Sigmoid colon (tissue), 7 donors: ENCODE data around the gene CDK14. TPM values are rescaled to one million over a fixed set of nuclear protein-coding genes. Genes with fewer than 3 reads are reported as not detected.

Experiments used
- DNase-seq: peaks from one replicate; pipeline ENCODE4 v3.0.0-alpha.2; 2019
- H3K27ac ChIP-seq, 4 donors: fragments of 200-600 bp; sonication (generic); one replicate each; pipeline ENCODE4 v1.5.1; 2016 to 2019; ENCODE audit warnings: mild to moderate bottlenecking in 1 of 4
- H3K27me3 ChIP-seq, 3 donors: fragments of 200-600 bp; sonication (generic); one replicate each; pipeline ENCODE4 v1.5.1; 2019; ENCODE audit warnings: mild to moderate bottlenecking in 1 of 3
- H3K36me3 ChIP-seq, 4 donors: fragments of 200-600 bp; sonication (generic); one replicate each; pipeline ENCODE4 v1.5.1; 2016 to 2019
- H3K4me1 ChIP-seq, 4 donors: fragments of 200-600 bp; sonication (generic); one replicate each; pipeline ENCODE4 v1.5.1; 2017 to 2019
- H3K4me3 ChIP-seq, 4 donors: fragments of 200-600 bp; sonication (generic); one replicate each; pipeline ENCODE4 v1.5.1; 2017 to 2019; ENCODE audit warnings: mild to moderate bottlenecking in 2 of 4, moderate library complexity in 1 of 4
- H3K9me3 ChIP-seq, 4 donors: fragments of 200-600 bp in 3 of 4; sonication (generic) in 3 of 4; one replicate each; pipeline versions ENCODE4 v1.5.1 to v1.6.1; 2013 to 2019
- CTCF ChIP-seq, 4 experiments: fragments of 450-650 bp in 3 of 4; fragments of 200-600 bp in 1 of 4; IDR thresholded peaks; one replicate each; pipeline ENCODE4 v1.5.1; 2016 to 2019; ENCODE audit warnings: antibody characterized with exemption in 4 of 4, mild to moderate bottlenecking in 3 of 4, moderate library complexity in 2 of 4
- EP300 ChIP-seq, 4 donors: sonication (generic); formaldehyde crosslinking; IDR thresholded peaks; one replicate each; pipeline ENCODE4 v1.6.1; 2017; ENCODE audit warnings: antibody characterized with exemption in 4 of 4
- POLR2A ChIP-seq, 2 donors: fragments of 450-650 bp; IDR thresholded peaks; one replicate each; pipeline ENCODE4 v1.6.1; 2016; ENCODE audit warnings: antibody characterized with exemption in 2 of 2, mild to moderate bottlenecking in 2 of 2, moderate library complexity in 2 of 2
- POLR2AphosphoS5 ChIP-seq, 4 donors: sonication (generic); formaldehyde crosslinking; IDR thresholded peaks; one replicate each; pipeline ENCODE4 v1.6.1; 2017; ENCODE audit warnings: antibody characterized with exemption in 4 of 4
- WGBS, 2 donors: extraction: QIAGEN DNeasy Blood & Tissue Kit; methylation state at CpG; one replicate each; pipeline ENCODE4 v1.1.7; 2013; 5-methylcytosine and 5-hydroxymethylcytosine counted together
- intact Hi-C: fragments of 100-400 bp; cut with DNase I; formaldehyde crosslinking; loops from one replicate; pipeline ENCODE4 v1.15.1; 2023
- polyA plus RNA-seq, 3 donors: library from polyadenylated mRNA; stranded (reverse); fragments of 200-250 nt; gene quantifications; one replicate each; pipeline ENCODE4 v1.2.3, GENCODE V29; 2013
- total RNA-seq, 4 donors: library from RNA; depleted of rRNA; stranded (reverse); fragments of >200 nt; gene quantifications; one replicate each; pipeline ENCODE4 v1.1.0, GENCODE V29; 2016
- donor health status: healthy with polysubstance abuse.
- donor health status: Bipolar disorder and iron deficiency.
- donor health status: healthy.

Gene CDK14
- total and polyA plus RNA-seq, 7 donors, result 0.92 to 19.3 (median 11.1) TPM

DNA sequence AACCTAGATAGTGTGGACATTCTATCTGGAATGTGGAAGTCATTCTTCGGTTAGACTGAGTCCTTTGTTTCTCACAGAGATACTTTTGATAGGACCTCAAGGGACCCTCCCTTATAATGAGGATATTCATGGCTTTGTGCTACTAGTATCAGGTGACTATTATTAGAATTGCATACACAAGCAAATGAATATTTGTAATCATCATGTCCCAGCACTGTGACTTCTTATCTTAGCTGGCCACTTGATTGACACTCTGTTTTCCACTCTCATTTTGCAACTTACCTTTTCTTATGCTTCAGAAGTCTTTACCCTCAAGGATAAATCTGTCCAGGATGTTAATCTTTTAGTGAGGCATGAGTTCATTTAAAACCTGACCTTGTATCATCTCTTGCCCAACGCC, 399.9 kb downstream of the CDK14 start:
- intact Hi-C loops, result no loop called here
- H3K27ac ChIP-seq, result no peak overlapping the region
- peaks cover 0 to 11% (median 0%) of the 10 kb centered on the region in 4 donors for H3K4me1 ChIP-seq
- TF ChIP-seq EP300 (IDR thresholded peaks at IDR 0.05) (no peak), POLR2AphosphoS5 (IDR thresholded peaks at IDR 0.05) (no peak), POLR2A (IDR thresholded peaks at IDR 0.05) (no peak), CTCF (IDR thresholded peaks at IDR 0.05) (no peak)
- 90 to 98% methylated on average over 2 of the region's 2 CpGs for WGBS, 2 donors
- no peaks in the 10 kb centered on the region for H3K9me3 ChIP-seq
- H3K36me3 ChIP-seq, result no peaks in the 10 kb centered on the region
- H3K27me3 ChIP-seq, result no peaks in the 10 kb centered on the region
- no peak overlapping the region for H3K4me3 ChIP-seq
- no peak for DNase-seq

DNA sequence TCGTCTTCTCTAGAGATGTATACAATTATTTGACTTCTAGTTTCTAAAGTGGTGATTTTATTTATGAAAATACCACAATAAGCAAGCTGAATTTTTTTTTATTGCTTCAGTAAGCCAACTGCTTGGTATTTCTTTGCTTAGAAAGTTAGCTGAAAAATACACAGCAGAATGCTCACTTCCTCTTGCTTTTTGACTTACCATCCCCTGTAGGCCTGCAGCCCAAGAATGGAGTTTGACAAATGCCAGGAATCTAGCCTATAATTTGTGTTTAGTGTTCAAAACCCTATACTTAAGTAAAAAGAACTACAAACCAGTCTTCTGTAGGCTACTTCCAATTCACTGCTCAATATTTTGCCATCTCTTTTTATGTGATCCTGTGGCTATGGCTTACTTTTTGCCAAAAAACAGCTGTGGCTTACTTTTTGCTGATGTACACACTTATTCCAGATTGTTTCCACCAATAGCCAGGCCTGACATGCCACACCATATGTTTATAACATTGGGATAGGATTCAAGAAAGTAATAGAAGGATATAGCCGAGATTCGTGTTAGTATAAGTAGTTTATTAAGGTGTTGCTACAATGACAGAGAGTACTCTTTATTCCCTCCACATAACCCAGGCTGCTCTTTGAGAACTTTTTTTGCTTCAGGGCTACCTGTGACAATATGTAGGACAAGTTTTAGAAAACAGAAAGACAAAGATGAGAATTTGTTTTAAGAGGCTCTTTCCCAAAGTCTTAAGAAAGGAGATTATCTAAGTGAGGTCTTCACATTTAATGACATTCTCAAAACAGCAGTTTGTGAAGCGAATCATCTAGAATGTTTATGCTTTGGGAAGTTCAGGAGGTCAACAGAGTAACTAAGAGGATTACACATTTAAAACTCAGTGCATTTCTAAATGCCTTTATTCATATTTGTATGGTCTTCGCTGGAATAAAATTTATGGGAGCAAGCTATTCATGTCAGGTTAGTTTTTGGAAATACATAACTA, 404.2 kb downstream of the CDK14 start:
- H3K27me3 ChIP-seq, result no peaks in the 10 kb centered on the region
- TF ChIP-seq EP300 (IDR thresholded peaks at IDR 0.05) (no peak), POLR2AphosphoS5 (IDR thresholded peaks at IDR 0.05) (no peak), CTCF (IDR thresholded peaks at IDR 0.05) (no peak), POLR2A (IDR thresholded peaks at IDR 0.05) (no peak)
- no peak overlapping the region for H3K4me3 ChIP-seq
- no peaks in the 10 kb centered on the region for H3K36me3 ChIP-seq
- intact Hi-C loops, result no loop called here
- H3K4me1 ChIP-seq, result peaks cover 0 to 11% (median 0%) of the 10 kb centered on the region in 4 donors
- H3K27ac ChIP-seq, result no peak overlapping the region
- 73 to 79% methylated on average over 5 of the region's 5 CpGs for WGBS, 2 donors
- H3K9me3 ChIP-seq, result no peaks in the 10 kb centered on the region
- no peak for DNase-seq

DNA sequence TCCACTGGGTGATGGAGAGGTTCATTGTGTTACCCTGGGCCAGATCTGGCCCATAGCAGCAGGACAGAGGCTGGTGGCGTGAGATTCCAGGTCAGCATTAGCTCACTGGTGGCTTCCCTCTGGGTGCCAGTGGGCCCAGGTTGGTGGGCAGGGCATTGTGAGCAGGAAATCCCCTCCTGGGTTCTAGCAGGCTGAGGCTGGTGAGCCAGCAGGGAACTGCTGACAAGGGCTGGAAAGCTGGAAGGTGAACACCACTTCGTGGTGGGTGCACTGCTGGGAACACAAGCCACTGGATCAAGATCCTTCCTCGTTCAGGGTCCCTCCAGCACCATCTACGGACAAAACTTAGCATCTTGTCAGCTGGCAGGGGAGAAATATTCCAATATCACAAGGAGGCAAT, 408.9 kb downstream of the CDK14 start:
- Histone ChIP-seq H3K4me1 (peaks cover 0 to 8% (median 0%) of the 10 kb centered on the region in 4 donors), H3K9me3 (no peaks in the 10 kb centered on the region), H3K36me3 (no peaks in the 10 kb centered on the region), H3K27ac (no peak overlapping the region), H3K4me3 (no peak overlapping the region), H3K27me3 (no peaks in the 10 kb centered on the region)
- WGBS, 2 donors, result 86 to 87% methylated on average over 4 of the region's 4 CpGs
- TF ChIP-seq CTCF (IDR thresholded peaks at IDR 0.05) (no peak), EP300 (IDR thresholded peaks at IDR 0.05) (no peak), POLR2A (IDR thresholded peaks at IDR 0.05) (no peak), POLR2AphosphoS5 (IDR thresholded peaks at IDR 0.05) (no peak)
- intact Hi-C loops, result no loop called here
- DNase-seq, result no peak

DNA sequence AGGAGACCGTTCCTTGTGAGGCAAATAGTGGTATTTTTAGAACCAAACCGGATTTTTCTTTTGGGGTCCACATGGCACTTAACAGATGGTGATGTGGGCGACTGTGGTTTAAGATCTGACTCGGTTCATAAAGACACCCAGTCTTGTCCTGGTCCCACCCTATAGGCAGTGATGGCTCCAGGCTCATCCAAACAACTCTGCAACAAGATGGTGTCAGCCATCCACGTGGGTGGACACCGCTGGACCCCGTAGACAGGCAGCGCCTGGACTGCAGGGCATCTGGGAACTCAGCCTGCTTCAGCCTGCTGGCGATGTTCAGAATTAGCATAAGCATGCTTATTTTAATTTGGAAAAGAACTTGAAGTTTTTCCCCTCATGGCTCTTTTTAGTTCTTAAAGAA, 409.7 kb downstream of the CDK14 start:
- intact Hi-C loops, result no loop called here
- Histone ChIP-seq H3K9me3 (no peaks in the 10 kb centered on the region), H3K4me3 (no peak overlapping the region), H3K36me3 (no peaks in the 10 kb centered on the region), H3K27ac (no peak overlapping the region), H3K27me3 (no peaks in the 10 kb centered on the region), H3K4me1 (no peaks in the 10 kb centered on the region)
- 86 to 87% methylated on average over 9 of the region's 9 CpGs for WGBS, 2 donors
- no peak for TF ChIP-seq CTCF (IDR thresholded peaks at IDR 0.05)
- TF ChIP-seq POLR2A (IDR thresholded peaks at IDR 0.05), result no peak
- no peak for TF ChIP-seq EP300 (IDR thresholded peaks at IDR 0.05)
- TF ChIP-seq POLR2AphosphoS5 (IDR thresholded peaks at IDR 0.05), result no peak
- no peak for DNase-seq
